Lower lobe of right lung (tissue), 2 donors: ENCODE data around the gene CPA1. TPM values are rescaled to one million over a fixed set of nuclear protein-coding genes. Genes with fewer than 3 reads are reported as not detected.

Source experiments
- ATAC-seq, 2 donors: fragments of 200-7000 bp; cut with Tn5 transposase; one replicate each; pipeline ENCODE4 v1.9.1; 2020 to 2022; ENCODE audit warnings: mild to moderate bottlenecking in 2 of 2, moderate library complexity in 2 of 2
- DNase-seq: peaks from one replicate; pipeline ENCODE4 v3.0.0-alpha.2; 2020
- H3K27ac ChIP-seq: fragments of 200-600 bp; one replicate; pipeline ENCODE4 v1.8.0; 2022
- H3K27me3 ChIP-seq: fragments of 200-600 bp; one replicate; pipeline ENCODE4 v1.8.0; 2022; ENCODE audit warnings: low read depth
- H3K36me3 ChIP-seq: fragments of 200-600 bp; one replicate; pipeline ENCODE4 v1.8.0; 2022; ENCODE audit warnings: mild to moderate bottlenecking
- H3K4me1 ChIP-seq: fragments of 200-600 bp; one replicate; pipeline ENCODE4 v1.8.0; 2022
- H3K4me3 ChIP-seq: fragments of 200-600 bp; one replicate; pipeline ENCODE4 v1.8.0; 2022; ENCODE audit warnings: mild to moderate bottlenecking
- H3K9me3 ChIP-seq: fragments of 200-600 bp; one replicate; pipeline ENCODE4 v1.8.0; 2022
- CTCF ChIP-seq: fragments of 200-600 bp; IDR thresholded peaks from one replicate; pipeline ENCODE4 v1.8.0; 2022; ENCODE audit warnings: antibody characterized with exemption, mild to moderate bottlenecking
- intact Hi-C: fragments of 100-400 bp; cut with DNase I; formaldehyde crosslinking; loops from one replicate; pipeline ENCODE4 v1.11.0; 2022
- total RNA-seq: library from RNA; stranded (reverse); fragmentation: NEBNext Ultra II Directional; extraction: Animal tissue kit (Norgen Biotek cat#: 25700); gene quantifications from one replicate; pipeline ENCODE4 v1.2.1, GENCODE V29; 2021
- donor health status: DM: no; HTN: yes; CAD: no; lungs with severe emphysema.

CPA1 gene
- total RNA-seq, 1 donor from 2014 or later: 0.30 TPM

DNA sequence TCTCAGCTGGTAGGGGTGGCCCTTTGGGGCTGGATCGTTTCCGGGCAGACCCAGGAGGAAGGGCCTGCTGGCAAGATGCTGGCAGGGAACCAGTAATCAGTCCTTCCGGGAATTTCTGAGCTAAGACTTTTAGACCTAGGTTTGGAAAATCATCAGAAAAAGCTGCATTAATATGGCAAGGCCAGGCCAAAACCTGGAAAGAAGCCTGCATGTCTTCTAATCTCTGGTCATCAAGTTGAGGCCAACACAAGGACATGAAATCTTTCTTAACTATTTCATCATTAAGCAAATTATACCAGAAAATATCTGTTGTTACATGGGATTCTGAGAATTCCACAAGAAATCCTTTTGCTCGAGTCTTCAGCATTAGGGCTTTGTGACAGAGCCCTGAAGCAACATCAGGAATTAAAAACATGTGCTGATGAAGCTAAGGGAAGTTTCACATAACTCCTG, 19.9 kb downstream of the CPA1 start:
- Histone ChIP-seq H3K4me1 (peaks cover 17% of the 10 kb centered on the region), H3K27ac (peak overlapping the region; percentile 43), H3K4me3 (no peak overlapping the region), H3K9me3 (no peaks in the 10 kb centered on the region), H3K36me3 (peaks cover 9% of the 10 kb centered on the region), H3K27me3 (no peaks in the 10 kb centered on the region)
- no peak for TF ChIP-seq CTCF
- ATAC-seq (peak in 1 of 2 donors; percentile 30), DNase-seq (no peak)
- intact Hi-C loops: no loop called here

DNA sequence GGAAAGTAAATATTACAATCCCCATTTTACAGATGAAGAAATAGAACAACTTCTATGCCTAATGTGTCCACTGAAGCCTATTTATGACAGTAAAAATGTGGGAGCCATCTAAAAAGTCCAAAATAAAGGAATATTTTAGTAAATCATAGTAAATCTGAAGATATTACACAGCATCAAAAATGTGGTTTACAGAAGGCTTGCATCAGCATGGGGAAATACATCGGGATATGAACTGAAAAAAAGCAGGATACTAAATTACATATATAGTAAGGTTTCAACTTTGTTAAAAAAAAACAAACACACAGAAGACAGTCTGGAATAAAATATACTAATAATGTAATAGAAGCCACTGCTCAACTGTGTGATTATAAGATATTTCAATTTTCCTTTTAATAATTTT, 20.8 kb downstream of the CPA1 start:
- H3K27me3 ChIP-seq: no peaks in the 10 kb centered on the region
- no peaks in the 10 kb centered on the region for H3K9me3 ChIP-seq
- DNase-seq: no peak
- intact Hi-C loops: no loop called here
- no peak for TF ChIP-seq CTCF
- peaks cover 17% of the 10 kb centered on the region for H3K4me1 ChIP-seq
- no peak for ATAC-seq
- peak overlapping the region; percentile 43 for H3K27ac ChIP-seq
- peaks cover 9% of the 10 kb centered on the region for H3K36me3 ChIP-seq
- H3K4me3 ChIP-seq: no peak overlapping the region

DNA sequence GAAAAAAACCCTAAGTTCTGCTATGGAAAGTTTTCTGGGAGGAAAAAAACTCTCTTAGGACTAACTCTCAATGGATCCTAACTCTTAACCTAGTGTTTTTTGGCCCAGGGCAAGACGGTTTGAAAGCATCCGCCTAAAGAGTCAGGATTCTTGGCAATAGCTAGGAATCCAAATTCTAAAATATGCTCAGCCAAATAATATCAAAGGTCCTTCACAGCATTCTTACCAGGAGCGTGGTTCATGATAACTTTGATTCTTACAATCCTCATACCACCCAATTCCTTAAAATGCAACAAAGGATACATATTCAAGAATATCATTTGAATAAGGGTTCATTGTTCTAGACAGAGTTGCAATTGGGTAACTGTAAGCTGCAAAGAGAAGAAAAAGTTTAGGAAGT, 21.3 kb downstream of the CPA1 start:
- H3K4me1 ChIP-seq: peaks cover 17% of the 10 kb centered on the region
- intact Hi-C loops: no loop called here
- H3K36me3 ChIP-seq: peaks cover 9% of the 10 kb centered on the region
- DNase-seq (no peak), ATAC-seq (no peak)
- H3K27ac ChIP-seq: no peak overlapping the region
- no peak for TF ChIP-seq CTCF
- H3K9me3 ChIP-seq: no peaks in the 10 kb centered on the region
- no peaks in the 10 kb centered on the region for H3K27me3 ChIP-seq
- H3K4me3 ChIP-seq: no peak overlapping the region

DNA sequence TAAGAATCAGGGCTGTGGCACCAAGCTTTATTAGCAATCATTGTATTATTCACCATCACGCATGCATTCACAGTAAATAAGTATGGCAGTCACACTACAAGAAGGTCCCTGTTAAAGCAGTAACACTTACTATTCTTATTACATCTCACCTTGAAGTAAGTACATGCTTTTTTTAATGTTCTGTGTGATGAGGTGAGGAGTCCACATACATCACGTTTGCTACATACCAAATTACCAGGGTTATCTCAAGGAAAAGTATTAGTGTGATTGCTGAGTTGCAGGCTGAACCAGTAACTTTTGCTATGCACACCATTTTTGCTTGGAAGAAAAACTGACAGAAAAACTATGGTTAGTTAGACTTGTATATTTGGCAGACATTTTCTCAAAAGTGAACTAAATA, 24.7 kb downstream of the CPA1 start:
- Histone ChIP-seq H3K27ac (no peak overlapping the region), H3K9me3 (no peaks in the 10 kb centered on the region), H3K4me1 (peaks cover 16% of the 10 kb centered on the region), H3K36me3 (peaks cover 9% of the 10 kb centered on the region), H3K4me3 (no peak overlapping the region), H3K27me3 (no peaks in the 10 kb centered on the region)
- no peak for TF ChIP-seq CTCF
- no peak for ATAC-seq
- no peak for DNase-seq
- intact Hi-C loops: no loop called here

DNA sequence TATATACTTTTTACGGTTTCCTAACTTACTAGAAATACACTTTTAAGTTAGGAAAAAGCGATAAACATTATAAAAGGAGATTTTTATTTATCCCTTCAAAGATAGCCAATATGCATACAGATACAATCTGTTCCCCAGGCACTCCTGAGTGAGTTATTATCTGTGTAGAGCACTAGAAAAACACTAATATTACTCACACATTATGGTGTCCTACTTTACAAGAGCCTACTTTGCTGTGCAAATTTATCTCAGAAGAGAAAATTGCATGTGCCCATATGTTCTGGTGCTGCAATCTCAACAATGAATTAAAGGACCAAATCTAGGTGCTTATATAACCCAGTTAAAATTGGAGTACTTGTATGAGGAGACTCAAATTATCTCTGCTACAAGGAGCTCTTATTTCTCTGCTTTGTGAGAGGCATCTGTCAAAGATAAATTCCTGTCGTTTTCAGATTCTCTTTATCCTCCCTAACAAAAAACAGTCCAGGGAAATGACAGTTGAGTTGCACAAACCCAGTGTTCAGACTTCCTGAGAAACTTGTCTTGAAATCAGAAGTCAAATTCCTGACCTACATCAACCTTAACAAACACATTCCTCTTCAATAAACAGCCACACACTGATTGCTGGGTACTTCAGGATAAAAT, 28.9 kb downstream of the CPA1 start:
- no peak for TF ChIP-seq CTCF
- H3K4me1 ChIP-seq: peaks cover 8% of the 10 kb centered on the region
- DNase-seq (no peak), ATAC-seq (no peak)
- no peaks in the 10 kb centered on the region for H3K27me3 ChIP-seq
- no peak overlapping the region for H3K4me3 ChIP-seq
- peaks cover 2% of the 10 kb centered on the region for H3K36me3 ChIP-seq
- intact Hi-C loops: no loop called here
- H3K27ac ChIP-seq: no peak overlapping the region
- H3K9me3 ChIP-seq: no peaks in the 10 kb centered on the region

- H3K4me3 ChIP-seq: no peak overlapping the region
- no peaks in the 10 kb centered on the region for H3K27me3 ChIP-seq
- intact Hi-C loops: no loop called here
- peaks cover 8% of the 10 kb centered on the region for H3K4me1 ChIP-seq
- DNase-seq (no peak), ATAC-seq (no peak)
- no peaks in the 10 kb centered on the region for H3K36me3 ChIP-seq
- TF ChIP-seq CTCF: no peak
- no peak overlapping the region for H3K27ac ChIP-seq
- H3K9me3 ChIP-seq: no peaks in the 10 kb centered on the region
Observed at GRCh38 chr7:130409712-130410072, 29.4 kb downstream of the CPA1 start.
